ENCODE measurements around the gene GIMAP5.
A peak's percentile ranks its signal among the peaks of the same experiment; 100 is the strongest.

The GIMAP5 gene

GRCh38 chr7:150737265-150738055 is at the start of gene GIMAP5:
Gene GIMAP5 (plus strand): TSS chr7:150737418. CDS start chr7:150740885, 3,467 bp downstream.
- DNase-seq: peak in 1 of 51 donors; percentile 16

- DNase-seq: no peak
Observed at GRCh38 chr7:150688630-150689029, 48.6 kb upstream of the GIMAP5 start.

GRCh38 chr7:150695654-150696053 is 41.6 kb upstream of the GIMAP5 start:
- DNase-seq: no peak

GRCh38 chr7:150703209-150703608 is 34.0 kb upstream of the GIMAP5 start:
- no peak for DNase-seq

GRCh38 chr7:150715293-150715692 is 21.9 kb upstream of the GIMAP5 start:
- no peak for DNase-seq

GRCh38 chr7:150715738-150716137 is 21.5 kb upstream of the GIMAP5 start:
- no peak for DNase-seq

GRCh38 chr7:150716368-150716767 is 20.9 kb upstream of the GIMAP5 start, which contains the start of gene GIMAP1:
Gene GIMAP1 (plus strand): TSS chr7:150716613. CDS start chr7:150719048, 2,435 bp downstream.
- DNase-seq: peak in 3 of 51 donors; percentile 7 to 16 (median 13)

GRCh38 chr7:150716939-150717338 is 20.3 kb upstream of the GIMAP5 start:
- DNase-seq: no peak

GRCh38 chr7:150717814-150718420 is 19.3 kb upstream of the GIMAP5 start:
- no peak for DNase-seq

GRCh38 chr7:150719436-150719835 is 17.8 kb upstream of the GIMAP5 start:
- DNase-seq: no peak

GRCh38 chr7:150719960-150720891 is 17.0 kb upstream of the GIMAP5 start:
- no peak for DNase-seq

GRCh38 chr7:150721970-150722373 is 15.2 kb upstream of the GIMAP5 start:
- DNase-seq: no peak

GRCh38 chr7:150722431-150722931 is 14.7 kb upstream of the GIMAP5 start:
- DNase-seq: peak in 6 of 51 donors; percentile 4 to 26 (median 14)

- DNase-seq: no peak
Observed at GRCh38 chr7:150723467-150723866, 13.8 kb upstream of the GIMAP5 start.

GRCh38 chr7:150727381-150727780 is 9.8 kb upstream of the GIMAP5 start:
- DNase-seq: no peak

- no peak for DNase-seq
Observed at GRCh38 chr7:150728011-150728410, 9.2 kb upstream of the GIMAP5 start.

- DNase-seq: no peak
Observed at GRCh38 chr7:150728609-150729008, 8.6 kb upstream of the GIMAP5 start.

- no peak for DNase-seq
Observed at GRCh38 chr7:150731916-150732315, 5.3 kb upstream of the GIMAP5 start.

- no peak for DNase-seq
Observed at GRCh38 chr7:150732786-150733481, 4.3 kb upstream of the GIMAP5 start.

GRCh38 chr7:150733482-150734095 is 3.6 kb upstream of the GIMAP5 start:
- no peak for DNase-seq
